Ectodermal cell (in vitro differentiated cells): ENCODE data around the gene MAT2B.

Experiments
- H3K27ac ChIP-seq: 2 replicates; pipeline ENCODE4 v1.7.0; 2013; ENCODE audit warnings: mild to moderate bottlenecking, low read depth, low read length; ENCODE audit not compliant: insufficient read depth, poor library complexity, severe bottlenecking
- H3K27me3 ChIP-seq: 2 replicates; pipeline ENCODE4 v1.7.0; 2013; ENCODE audit warnings: mild to moderate bottlenecking, low read length; ENCODE audit not compliant: insufficient read depth, control insufficient read depth, poor library complexity, severe bottlenecking
- H3K36me3 ChIP-seq: one replicate; pipeline ENCODE4 v1.7.0; 2013; ENCODE audit warnings: low read length; ENCODE audit not compliant: control insufficient read depth, insufficient read depth
- H3K4me1 ChIP-seq: one replicate; pipeline ENCODE4 v1.7.0; 2013; ENCODE audit warnings: low read length; ENCODE audit not compliant: control insufficient read depth, insufficient read depth
- H3K4me3 ChIP-seq: 2 replicates; pipeline ENCODE4 v1.7.0; 2013; ENCODE audit warnings: low read depth, low read length, control low read depth; ENCODE audit not compliant: insufficient read depth
- H3K9me3 ChIP-seq: 2 replicates; pipeline ENCODE4 v1.7.0; 2013; ENCODE audit warnings: mild to moderate bottlenecking, low read length, moderate library complexity; ENCODE audit not compliant: control insufficient read depth
- WGBS, 2 experiments: methylation state at CpG; one replicate each; pipeline ENCODE4 v1.1.7; 2013; ENCODE audit warnings: missing lambda C conversion rate in 2 of 2; 5-methylcytosine and 5-hydroxymethylcytosine counted together

MAT2B gene

DNA sequence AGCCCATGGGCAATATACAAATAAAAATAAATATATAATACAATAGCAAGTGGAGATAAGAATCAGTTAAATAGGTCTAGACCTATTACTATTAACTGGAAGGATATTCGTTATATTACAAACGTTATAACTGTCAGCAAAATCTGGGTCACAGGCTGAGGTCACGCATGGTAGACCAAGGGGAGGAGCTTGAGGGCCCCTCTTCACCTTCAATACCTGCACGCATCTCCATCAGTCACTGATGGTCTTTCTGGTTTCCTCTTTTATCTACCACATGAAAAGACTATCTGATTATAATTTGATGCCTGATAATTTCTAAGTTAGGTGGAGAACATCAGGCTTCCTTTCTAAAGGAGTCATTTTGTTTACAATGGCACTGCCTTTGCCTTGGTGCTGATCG lies 43.2 kb downstream of the MAT2B start:
- Histone ChIP-seq H3K9me3 (no peaks in the 10 kb centered on the region), H3K36me3 (no peaks in the 10 kb centered on the region), H3K27ac (no peak overlapping the region), H3K4me1 (no peaks in the 10 kb centered on the region), H3K4me3 (no peak overlapping the region), H3K27me3 (no peaks in the 10 kb centered on the region)
- WGBS, 2 experiments, result 92 to 97% methylated on average over 3 to 5 of the region's 5 CpGs

DNA sequence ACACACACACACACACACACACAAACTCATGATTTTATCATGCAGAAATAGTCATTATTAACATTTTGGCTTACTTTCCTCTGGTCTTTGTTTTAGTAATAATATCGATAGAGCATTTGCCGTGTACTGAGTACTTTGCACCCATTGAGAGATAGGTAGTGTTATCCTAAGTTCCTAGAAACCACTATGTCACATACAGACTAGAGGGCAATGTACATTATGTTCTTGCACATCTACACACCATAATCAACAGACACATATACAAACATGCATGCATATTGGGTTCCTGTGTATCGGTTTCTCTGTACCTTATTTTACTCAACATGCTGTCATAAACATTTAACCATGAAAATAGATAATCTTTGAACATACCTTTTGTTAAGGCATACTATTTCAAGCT lies 45.7 kb downstream of the MAT2B start:
- Histone ChIP-seq H3K27me3 (no peaks in the 10 kb centered on the region), H3K9me3 (no peaks in the 10 kb centered on the region), H3K36me3 (no peaks in the 10 kb centered on the region), H3K4me3 (no peak overlapping the region), H3K4me1 (no peaks in the 10 kb centered on the region), H3K27ac (no peak overlapping the region)
- WGBS, 2 experiments, result 91 to 96% methylated on average over 3 of the region's 3 CpGs

DNA sequence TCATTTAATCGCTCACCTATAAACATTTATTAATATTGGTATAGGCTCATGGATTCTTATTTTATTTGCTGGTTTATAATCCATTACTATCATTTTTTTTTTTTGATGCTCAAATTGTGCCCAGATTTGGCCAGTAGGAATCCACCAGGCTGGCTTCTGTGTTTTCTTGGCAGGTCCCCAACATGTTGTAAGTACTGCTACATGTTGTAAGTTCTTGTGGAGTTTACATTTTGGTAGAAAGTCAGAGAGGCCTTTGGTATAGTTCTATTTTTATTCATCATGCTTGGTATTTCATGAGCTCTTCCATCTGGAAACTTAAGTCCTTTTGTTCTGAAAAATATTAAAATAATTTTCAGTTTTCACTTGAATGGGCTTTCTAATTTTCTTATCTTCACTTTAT lies 47.1 kb downstream of the MAT2B start:
- no peak overlapping the region for H3K27ac ChIP-seq
- H3K4me3 ChIP-seq, result no peak overlapping the region
- H3K36me3 ChIP-seq, result no peaks in the 10 kb centered on the region
- no peaks in the 10 kb centered on the region for H3K4me1 ChIP-seq
- H3K9me3 ChIP-seq, result no peaks in the 10 kb centered on the region
- no peaks in the 10 kb centered on the region for H3K27me3 ChIP-seq
- no CpG with 5 or more reads among the region's 1 CpG for WGBS, 2 experiments

DNA sequence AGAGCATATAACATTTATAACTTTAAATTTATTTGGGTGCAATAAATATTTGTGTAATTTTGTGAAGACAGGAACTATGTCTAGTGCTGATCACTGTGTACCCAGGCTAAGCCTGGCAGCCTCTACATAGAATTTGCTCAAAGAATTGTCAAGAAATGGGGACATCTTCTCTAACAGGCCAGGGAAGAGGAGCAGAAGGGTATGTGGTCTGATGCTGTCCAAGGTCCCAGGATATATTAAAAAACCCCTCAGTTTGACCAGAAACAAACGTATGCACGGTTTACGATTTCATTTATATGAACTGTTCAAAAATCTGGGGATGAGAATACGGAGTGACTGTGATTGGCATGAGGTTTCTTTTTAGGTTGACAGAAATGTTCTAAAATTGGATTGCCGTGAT lies 55.9 kb downstream of the MAT2B start:
- H3K4me3 ChIP-seq, result no peak overlapping the region
- H3K27me3 ChIP-seq, result peaks cover 18% of the 10 kb centered on the region
- no peaks in the 10 kb centered on the region for H3K36me3 ChIP-seq
- H3K27ac ChIP-seq, result no peak overlapping the region
- peaks cover 7% of the 10 kb centered on the region for H3K4me1 ChIP-seq
- 89 to 95% methylated on average over 4 of the region's 5 CpGs for WGBS, 2 experiments
- H3K9me3 ChIP-seq, result no peaks in the 10 kb centered on the region

DNA sequence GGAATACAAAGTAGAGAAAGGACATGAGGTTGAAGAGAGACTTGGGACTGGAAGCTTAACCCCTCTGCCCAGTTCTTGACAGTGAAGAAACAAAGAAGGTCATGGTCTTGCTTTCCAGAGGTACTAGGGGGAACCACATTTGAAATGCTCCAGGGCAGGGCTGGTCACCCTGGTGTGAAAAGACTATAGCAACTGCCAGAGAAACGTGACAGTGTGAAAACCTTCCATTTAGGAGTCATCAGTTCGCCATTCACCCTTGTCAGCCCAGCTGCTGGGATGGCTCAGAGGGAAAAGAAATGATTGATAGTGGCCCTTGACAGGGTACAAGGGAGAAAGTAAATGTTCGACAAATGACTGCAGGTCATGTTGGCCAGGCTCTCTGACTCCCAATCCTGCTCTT lies 56.7 kb downstream of the MAT2B start:
- Histone ChIP-seq H3K27ac (no peak overlapping the region), H3K9me3 (no peaks in the 10 kb centered on the region), H3K4me1 (peaks cover 7% of the 10 kb centered on the region), H3K36me3 (no peaks in the 10 kb centered on the region), H3K27me3 (peaks cover 25% of the 10 kb centered on the region), H3K4me3 (no peak overlapping the region)
- WGBS, 2 experiments, result 56 to 64% methylated on average over 3 of the region's 3 CpGs

DNA sequence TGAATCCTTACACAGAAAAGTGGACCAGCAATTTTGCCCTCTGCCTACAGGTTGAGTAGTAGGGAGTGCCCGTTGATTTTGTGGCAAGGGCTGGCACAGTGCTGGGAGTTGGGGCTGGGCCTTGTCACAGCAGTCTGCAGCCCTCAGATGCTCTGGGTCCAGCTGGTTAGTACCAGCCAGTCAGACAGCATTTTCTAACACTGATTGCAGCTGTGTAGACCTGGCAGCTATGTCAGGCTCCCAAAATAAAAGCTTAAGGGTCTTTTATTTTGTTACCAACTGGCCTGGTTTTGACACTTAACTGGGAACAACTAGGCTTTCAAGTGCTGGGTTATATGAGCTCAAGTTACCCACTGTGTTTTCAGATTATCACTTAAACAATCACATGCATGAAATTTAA lies 57.7 kb downstream of the MAT2B start:
- Histone ChIP-seq H3K9me3 (no peaks in the 10 kb centered on the region), H3K27me3 (peaks cover 35% of the 10 kb centered on the region), H3K27ac (no peak overlapping the region), H3K4me1 (peaks cover 7% of the 10 kb centered on the region), H3K4me3 (no peak overlapping the region), H3K36me3 (no peaks in the 10 kb centered on the region)
- 72 to 100% methylated on average over 1 of the region's 1 CpG for WGBS, 2 experiments

DNA sequence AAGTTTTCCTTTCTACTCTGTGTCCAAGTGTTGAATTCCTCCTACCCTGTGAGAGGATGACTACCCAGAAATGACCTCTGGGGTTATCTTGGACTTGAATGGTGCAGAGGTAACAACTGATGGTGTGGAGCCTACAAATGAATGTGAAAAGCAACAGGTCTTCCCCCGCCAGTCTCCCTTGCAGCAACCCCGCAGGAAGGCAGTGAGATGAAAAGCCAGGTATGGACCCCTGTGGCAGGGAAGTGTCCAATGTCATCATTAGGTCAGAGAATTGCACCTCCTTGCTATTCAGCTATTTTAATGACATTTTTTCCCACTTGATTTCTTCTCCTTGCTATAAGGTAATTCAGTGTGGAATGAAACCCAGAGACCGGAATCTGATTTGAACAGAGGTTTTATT lies 58.5 kb downstream of the MAT2B start:
- peaks cover 39% of the 10 kb centered on the region for H3K27me3 ChIP-seq
- 36 to 50% methylated on average over 2 to 3 of the region's 3 CpGs for WGBS, 2 experiments

DNA sequence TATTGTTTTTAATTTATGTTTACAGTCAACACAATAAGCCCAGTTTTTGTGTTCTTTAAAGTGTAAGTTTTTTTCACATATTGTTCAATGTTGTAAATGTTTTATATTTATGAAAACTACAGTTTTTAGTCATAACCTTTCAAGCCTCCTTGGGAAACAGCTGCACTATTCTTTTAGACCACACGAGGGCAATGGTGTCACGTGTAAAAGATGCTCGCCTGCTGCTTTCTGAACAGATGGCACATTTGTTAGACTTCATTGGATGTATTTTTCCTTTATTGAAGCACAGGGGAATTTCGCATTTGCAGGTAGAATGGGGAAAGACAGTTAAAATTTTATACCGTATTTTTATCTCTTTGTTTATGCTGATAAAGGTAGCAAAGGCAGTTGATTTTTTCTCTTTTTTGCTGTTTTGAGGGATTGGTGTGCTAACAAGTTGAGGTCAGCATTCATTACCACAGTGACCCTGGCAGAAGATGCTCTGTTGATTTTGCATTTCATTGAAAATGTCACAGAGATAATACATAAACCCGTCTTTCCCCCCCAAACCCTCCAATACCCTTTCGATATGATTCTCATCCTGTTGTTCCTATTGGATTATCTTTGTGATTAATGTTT lies 59.0 kb downstream of the MAT2B start:
- 20 to 22% methylated on average over 7 of the region's 7 CpGs for WGBS, 2 experiments
- Histone ChIP-seq H3K4me1 (peaks cover 7% of the 10 kb centered on the region), H3K27me3 (peaks cover 39% of the 10 kb centered on the region), H3K27ac (no peak overlapping the region), H3K36me3 (no peaks in the 10 kb centered on the region), H3K4me3 (no peak overlapping the region), H3K9me3 (no peaks in the 10 kb centered on the region)

More for the DNA sequence above, 58.5 kb downstream of the MAT2B start:
- no peaks in the 10 kb centered on the region for H3K9me3 ChIP-seq
- no peaks in the 10 kb centered on the region for H3K36me3 ChIP-seq
- no peak overlapping the region for H3K4me3 ChIP-seq
- H3K4me1 ChIP-seq, result peaks cover 7% of the 10 kb centered on the region
- no peak overlapping the region for H3K27ac ChIP-seq

DNA sequence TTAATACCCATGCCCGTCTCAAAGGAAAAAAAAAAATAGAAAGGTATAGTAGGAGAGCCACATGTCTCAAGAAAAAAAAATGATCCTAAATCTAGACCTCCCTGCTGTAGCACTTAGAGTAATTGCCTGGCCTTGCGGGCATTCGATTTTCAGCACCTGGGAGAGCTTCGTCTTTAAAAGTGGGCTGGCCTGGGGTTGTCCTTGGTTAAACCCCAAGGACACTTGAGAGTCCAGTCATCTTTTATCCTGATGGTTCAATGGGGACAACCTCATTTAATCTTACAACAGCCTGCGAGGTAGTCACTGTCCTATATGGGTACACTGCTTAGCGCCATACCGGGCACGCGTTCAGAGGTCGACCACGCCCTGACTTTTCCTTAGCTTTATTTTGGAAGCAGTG lies 60.1 kb downstream of the MAT2B start:
- 5 to 9% methylated on average over 11 of the region's 11 CpGs for WGBS, 2 experiments
- H3K4me3 ChIP-seq, result peak overlapping the region; percentile 37
- H3K4me1 ChIP-seq, result peaks cover 7% of the 10 kb centered on the region
- H3K27me3 ChIP-seq, result peaks cover 39% of the 10 kb centered on the region
- no peak overlapping the region for H3K27ac ChIP-seq
- H3K36me3 ChIP-seq, result no peaks in the 10 kb centered on the region
- no peaks in the 10 kb centered on the region for H3K9me3 ChIP-seq

DNA sequence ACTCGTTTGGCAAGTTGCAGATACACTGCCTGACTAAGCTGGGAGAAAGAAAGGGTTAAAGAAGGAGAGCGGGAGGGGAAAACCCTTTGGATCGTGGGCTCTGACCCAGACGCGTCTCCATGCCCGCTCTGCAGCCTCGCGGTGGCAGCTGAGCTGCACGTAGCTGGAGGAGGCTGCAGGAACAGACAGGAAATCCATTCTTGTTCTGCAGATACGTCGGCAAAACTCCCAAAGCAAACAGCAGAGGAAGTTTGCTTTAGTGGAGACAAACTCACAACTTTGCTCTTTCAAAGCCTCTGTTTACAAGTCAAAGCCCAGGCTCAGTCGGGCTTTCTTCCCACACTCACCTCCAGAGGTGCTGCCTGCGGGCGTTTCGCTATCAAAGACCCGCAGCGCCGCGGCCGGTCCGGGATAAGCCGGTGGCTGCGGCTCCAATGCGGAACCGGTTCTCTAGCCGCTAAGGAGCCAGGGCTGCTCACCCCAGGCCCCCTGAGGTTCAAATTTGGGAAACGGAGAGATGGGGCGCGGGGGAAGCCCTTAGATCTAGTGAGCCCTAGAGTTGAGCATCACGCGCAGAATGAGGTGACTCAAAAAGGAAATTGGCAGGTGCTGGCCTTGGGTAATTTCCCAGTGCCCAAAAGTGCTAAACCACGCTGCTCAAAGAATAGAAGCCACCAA lies 60.7 kb downstream of the MAT2B start:
- H3K9me3 ChIP-seq, result no peaks in the 10 kb centered on the region

More for the DNA sequence above, 60.7 kb downstream of the MAT2B start:
- 3 to 4% methylated on average over 32 of the region's 32 CpGs for WGBS, 2 experiments
- Histone ChIP-seq H3K4me3 (peak overlapping the region; percentile 37), H3K36me3 (no peaks in the 10 kb centered on the region), H3K27ac (no peak overlapping the region), H3K27me3 (peaks cover 39% of the 10 kb centered on the region), H3K4me1 (peaks cover 7% of the 10 kb centered on the region)
